Measurements from ENCODE around the gene CMSS1.

The CMSS1 gene

GRCh38 chr3:99817437-99818240 is at the start of gene CMSS1:
Gene CMSS1 (plus strand): TSS chr3:99817862.
- DNase-seq, result peak; percentile 90 to 93

GRCh38 chr3:99768126-99768525 is 49.5 kb upstream of the CMSS1 start:
- DNase-seq, result no peak

GRCh38 chr3:99768808-99769501 is 48.7 kb upstream of the CMSS1 start:
- no peak for DNase-seq

- DNase-seq, result no peak
Observed at GRCh38 chr3:99772171-99772570, 45.5 kb upstream of the CMSS1 start.

GRCh38 chr3:99772671-99773070 is 45.0 kb upstream of the CMSS1 start:
- DNase-seq, result no peak

GRCh38 chr3:99774467-99774866 is 43.2 kb upstream of the CMSS1 start:
- DNase-seq, result no peak

- DNase-seq, result no peak
Observed at GRCh38 chr3:99776516-99777209, 41.0 kb upstream of the CMSS1 start.

- no peak for DNase-seq
Observed at GRCh38 chr3:99777210-99777549, 40.5 kb upstream of the CMSS1 start.

GRCh38 chr3:99777708-99778107 is 40.0 kb upstream of the CMSS1 start:
- no peak for DNase-seq

GRCh38 chr3:99780749-99781148 is 36.9 kb upstream of the CMSS1 start:
- no peak for DNase-seq

- DNase-seq, result no peak
Observed at GRCh38 chr3:99781761-99782160, 35.9 kb upstream of the CMSS1 start.

- DNase-seq, result no peak
Observed at GRCh38 chr3:99783011-99783573, 34.6 kb upstream of the CMSS1 start.

- DNase-seq, result peak; percentile 28 to 56
Observed at GRCh38 chr3:99789011-99789721, 28.5 kb upstream of the CMSS1 start.

- DNase-seq, result no peak
Observed at GRCh38 chr3:99794485-99794884, 23.2 kb upstream of the CMSS1 start.

- DNase-seq, result no peak
Observed at GRCh38 chr3:99795573-99795972, 22.1 kb upstream of the CMSS1 start.

- no peak for DNase-seq
Observed at GRCh38 chr3:99799422-99799821, 18.2 kb upstream of the CMSS1 start.

- DNase-seq, result no peak
Observed at GRCh38 chr3:99803297-99803696, 14.4 kb upstream of the CMSS1 start.

- DNase-seq, result no peak
Observed at GRCh38 chr3:99805160-99805559, 12.5 kb upstream of the CMSS1 start.

- DNase-seq, result peak; percentile 52 to 68
Observed at GRCh38 chr3:99808163-99808794, 9.4 kb upstream of the CMSS1 start.

GRCh38 chr3:99809565-99809964 is 8.1 kb upstream of the CMSS1 start:
- no peak for DNase-seq

GRCh38 chr3:99810403-99810802 is 7.3 kb upstream of the CMSS1 start:
- no peak for DNase-seq

GRCh38 chr3:99817047-99817436 is 620 bp upstream of the CMSS1 start:
- DNase-seq, result peak in 1 of 2 experiments; percentile 60
